ENCODE measurements around the gene EXOSC10. TPM values are rescaled to one million over a fixed set of nuclear protein-coding genes. Genes with fewer than 3 reads are reported as not detected.

Gene EXOSC10
- total and polyA plus RNA-seq, 8 donors: 15.1 to 118 (median 34.3) TPM

GRCh38 chr1:11132563-11133293, 33.1 kb upstream of the EXOSC10 start:
- Histone ChIP-seq H3K36me3 (peaks cover 63 to 100% (median 99%) of the 10 kb centered on the region in 4 donors), H3K9me3 (no peaks in the 10 kb centered on the region), H3K27me3 (no peaks in the 10 kb centered on the region), H3K4me1 (no peaks in the 10 kb centered on the region), H3K27ac (no peak overlapping the region), H3K4me3 (no peak overlapping the region)
- WGBS, 5 donors: 73 to 91% (median 85%) methylated on average over 7 to 8 of the region's 8 CpGs
- peak in 1 of 2 donors; percentile 25 for DNase-seq
- intact Hi-C loops (cut with DNase I; ENCODE audit: low total_unique reads): no loop called here
- TF ChIP-seq POLR2AphosphoS5 (IDR thresholded peaks at IDR 0.05) (no peak), EP300 (IDR thresholded peaks at IDR 0.05) (no peak), CTCF (IDR thresholded peaks at IDR 0.05) (no peak), POLR2A (IDR thresholded peaks at IDR 0.05) (no peak)

GRCh38 chr1:11131816-11132215, 32.1 kb upstream of the EXOSC10 start:
- Histone ChIP-seq H3K27me3 (no peaks in the 10 kb centered on the region), H3K27ac (no peak overlapping the region), H3K36me3 (peaks cover 64 to 100% (median 99%) of the 10 kb centered on the region in 4 donors), H3K4me3 (no peak overlapping the region), H3K9me3 (no peaks in the 10 kb centered on the region), H3K4me1 (no peaks in the 10 kb centered on the region)
- intact Hi-C loops (cut with DNase I; ENCODE audit: low total_unique reads): no loop called here
- TF ChIP-seq EP300 (IDR thresholded peaks at IDR 0.05) (no peak), POLR2AphosphoS5 (IDR thresholded peaks at IDR 0.05) (no peak), POLR2A (IDR thresholded peaks at IDR 0.05) (no peak), CTCF (IDR thresholded peaks at IDR 0.05) (no peak)
- 65 to 78% (median 68%) methylated on average over 3 of the region's 3 CpGs for WGBS, 5 donors
- DNase-seq: no peak

- no peak for TF ChIP-seq EP300 (IDR thresholded peaks at IDR 0.05)
- no peak for TF ChIP-seq CTCF (IDR thresholded peaks at IDR 0.05)
- TF ChIP-seq POLR2AphosphoS5 (IDR thresholded peaks at IDR 0.05): no peak
- TF ChIP-seq POLR2A (IDR thresholded peaks at IDR 0.05): no peak
- 90 to 98% (median 96%) methylated on average over 13 to 17 of the region's 17 CpGs for WGBS, 5 donors
These were observed 30.7 kb upstream of the EXOSC10 start for GRCh38 chr1:11130406-11130805.

GRCh38 chr1:11129649-11130390, 30.2 kb upstream of the EXOSC10 start:
- TF ChIP-seq EP300 (IDR thresholded peaks at IDR 0.05) (no peak), POLR2AphosphoS5 (IDR thresholded peaks at IDR 0.05) (no peak), POLR2A (IDR thresholded peaks at IDR 0.05) (no peak), CTCF (IDR thresholded peaks at IDR 0.05) (no peak)
- no peak overlapping the region for H3K4me3 ChIP-seq
- H3K4me1 ChIP-seq: no peaks in the 10 kb centered on the region
- H3K36me3 ChIP-seq: peaks cover 75 to 100% (median 100%) of the 10 kb centered on the region in 4 donors
- H3K9me3 ChIP-seq: no peaks in the 10 kb centered on the region
- 90 to 94% (median 94%) methylated on average over 15 of the region's 15 CpGs for WGBS, 5 donors
- intact Hi-C loops (cut with DNase I; ENCODE audit: low total_unique reads): no loop called here
- DNase-seq: no peak
- H3K27me3 ChIP-seq: no peaks in the 10 kb centered on the region
- H3K27ac ChIP-seq: no peak overlapping the region

More at GRCh38 chr1:11130406-11130805, 30.7 kb upstream of the EXOSC10 start:
- no peak overlapping the region for H3K27ac ChIP-seq
- H3K27me3 ChIP-seq: no peaks in the 10 kb centered on the region
- H3K36me3 ChIP-seq: peaks cover 72 to 100% (median 99%) of the 10 kb centered on the region in 4 donors
- H3K4me1 ChIP-seq: no peaks in the 10 kb centered on the region
- no peaks in the 10 kb centered on the region for H3K9me3 ChIP-seq
- H3K4me3 ChIP-seq: no peak overlapping the region
- no peak for DNase-seq
- intact Hi-C loops (cut with DNase I; ENCODE audit: low total_unique reads): no loop called here

All from stomach (tissue), 9 donors.